OCI-LY7 (cell line): ENCODE results near the gene CYP24A1.

Source experiments
- CTCF ChIP-seq: fragments of 200-600 bp; sonication (generic); conservative IDR thresholded peaks from 2 replicates; pipeline ENCODE4 v1.5.1; 2014; ENCODE audit warnings: mild to moderate bottlenecking, antibody characterized with exemption, low read length, moderate library complexity, mixed read lengths
- EZH2phosphoT487 ChIP-seq: fragments of 200-600 bp; sonication (generic); IDR thresholded peaks from 2 replicates; pipeline ENCODE4 v1.6.1; 2018; ENCODE audit warnings: low read depth, borderline replicate concordance, mild to moderate bottlenecking, mixed run types, antibody characterized with exemption, low read length, moderate library complexity, mixed read lengths

GRCh38 chr20:54122681-54123586 is 50.9 kb downstream of the CYP24A1 start:
- TF ChIP-seq CTCF = no peak
- no peak for TF ChIP-seq EZH2phosphoT487
